ENCODE data around the gene TMED8.
"Not testable (repeated sequence)": the region's sequence is repeated elsewhere in the genome, so short reads cannot be mapped to it uniquely, and the experiment has no call there.

The TMED8 gene

GRCh38 chr14:77320238-77320935 is 56.5 kb downstream of the TMED8 start, which contains the start of gene POMT2:
TSS of gene POMT2 (minus strand) at chr14:77320883. CDS start at chr14:77320681, 202 bp downstream.
- DNase-seq = peak; percentile 89

DNA sequence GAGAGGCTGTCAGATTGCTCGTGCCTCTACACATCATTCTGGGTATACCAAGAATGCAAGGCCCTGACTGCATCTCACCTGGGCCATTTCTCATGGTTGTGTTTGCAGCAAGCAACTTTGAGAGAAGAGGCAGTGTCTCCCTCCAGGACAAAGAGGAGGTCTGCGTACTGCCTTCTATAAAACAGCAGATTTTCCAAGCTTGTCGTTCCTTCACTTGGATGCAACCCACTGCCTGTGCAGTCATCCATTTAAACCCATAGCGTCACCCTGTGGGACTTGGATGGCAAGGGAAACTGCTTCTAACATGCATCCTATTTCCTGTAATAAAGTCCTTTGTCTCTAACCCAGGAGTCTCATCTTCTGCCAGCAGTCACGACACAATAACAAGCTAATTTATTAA is 57.5 kb downstream of the TMED8 start:
- DNase-seq = no peak

GRCh38 chr14:77318756-77319155 is 58.1 kb downstream of the TMED8 start:
- DNase-seq = not testable (repeated sequence)

GRCh38 chr14:77318006-77318553 is 58.8 kb downstream of the TMED8 start:
- DNase-seq = no peak

DNA sequence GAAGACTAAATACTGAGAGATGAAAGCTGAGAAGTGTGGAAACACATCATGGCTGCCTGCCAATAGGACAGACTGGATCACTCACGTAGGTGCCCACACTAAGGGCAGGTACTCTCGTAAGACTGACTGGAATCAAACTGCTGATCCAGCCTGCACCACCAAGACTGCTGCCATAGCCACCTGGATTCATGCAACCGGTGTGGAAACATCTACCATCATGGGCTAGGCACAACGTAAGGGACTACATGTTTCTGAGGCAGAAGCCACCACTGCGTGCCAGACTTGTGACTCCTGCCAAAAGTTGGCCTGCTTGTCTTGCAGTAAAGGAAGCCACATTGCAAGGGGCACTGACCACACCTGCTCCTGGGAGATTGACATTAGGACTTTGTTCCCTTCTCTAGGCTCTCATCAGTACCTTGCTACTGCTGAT is 60.0 kb downstream of the TMED8 start:
- no peak for DNase-seq

GRCh38 chr14:77316195-77316505 is 60.7 kb downstream of the TMED8 start:
- DNase-seq = no peak

DNA sequence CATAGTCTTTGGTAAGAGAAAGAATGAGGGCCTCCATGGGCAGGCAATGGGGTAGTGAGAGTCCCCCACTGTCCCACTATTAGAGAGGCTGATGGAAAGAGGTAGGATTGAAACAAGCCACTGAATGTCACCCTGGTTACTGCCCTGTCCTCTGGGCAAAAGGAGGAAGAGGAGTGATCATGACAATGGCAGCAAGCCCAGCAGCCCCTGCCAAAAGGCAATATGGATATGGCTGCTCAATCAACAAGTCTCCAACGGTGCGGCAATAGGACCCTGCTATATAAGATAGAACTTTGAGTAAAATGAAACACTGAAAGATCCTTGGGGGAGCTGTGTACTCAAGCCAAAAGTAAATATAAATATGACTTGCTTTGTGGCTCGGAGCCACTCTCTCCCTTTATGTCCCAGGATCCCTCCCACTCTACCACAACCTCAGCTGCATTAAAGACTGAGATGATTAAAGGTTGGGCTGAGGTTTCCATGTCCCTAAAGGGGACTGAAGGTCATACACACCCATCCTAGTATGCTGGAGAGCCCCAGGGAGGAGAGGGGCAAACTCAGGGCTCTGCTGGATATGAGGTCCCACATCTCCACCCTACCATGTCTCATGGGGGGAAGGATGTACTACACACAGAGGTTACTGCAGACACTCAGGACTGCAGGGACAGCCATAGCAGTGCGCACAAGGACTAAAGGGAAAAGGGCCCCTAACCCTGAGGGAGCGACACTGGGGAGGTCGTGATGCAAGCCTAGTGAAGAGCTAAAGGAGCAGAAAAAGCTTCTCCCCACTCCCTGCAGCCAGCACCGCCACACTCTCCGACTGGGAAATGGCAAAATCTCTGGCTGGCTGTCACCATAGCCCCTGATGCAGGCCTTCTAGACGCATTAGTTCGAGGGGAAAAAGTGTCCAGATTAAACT is 62.1 kb downstream of the TMED8 start:
- no peak for DNase-seq

- DNase-seq = peak; percentile 29
Measured at GRCh38 chr14:77314043-77314442, 62.9 kb downstream of the TMED8 start.

- no peak for DNase-seq
Measured at GRCh38 chr14:77313371-77313770, 63.5 kb downstream of the TMED8 start.

DNA sequence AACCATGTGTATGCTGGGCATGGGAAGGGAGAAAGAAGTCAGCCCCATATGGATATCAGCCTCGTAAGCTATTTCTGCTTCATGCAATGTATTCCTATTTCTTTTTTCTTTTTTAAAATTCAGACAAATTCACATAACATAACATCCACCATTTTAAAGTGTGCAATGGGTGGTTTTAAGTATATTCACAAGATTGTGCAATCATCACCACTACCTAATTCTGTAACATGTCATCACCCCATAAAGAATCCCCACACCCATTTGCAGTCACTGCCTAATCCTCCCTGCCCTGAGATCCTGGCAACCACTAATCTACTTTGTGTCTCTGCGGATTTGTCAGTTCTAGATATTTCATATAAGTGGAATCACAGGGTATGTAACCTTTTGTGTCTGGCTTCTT is 65.7 kb downstream of the TMED8 start:
- DNase-seq = peak; percentile 92

DNA sequence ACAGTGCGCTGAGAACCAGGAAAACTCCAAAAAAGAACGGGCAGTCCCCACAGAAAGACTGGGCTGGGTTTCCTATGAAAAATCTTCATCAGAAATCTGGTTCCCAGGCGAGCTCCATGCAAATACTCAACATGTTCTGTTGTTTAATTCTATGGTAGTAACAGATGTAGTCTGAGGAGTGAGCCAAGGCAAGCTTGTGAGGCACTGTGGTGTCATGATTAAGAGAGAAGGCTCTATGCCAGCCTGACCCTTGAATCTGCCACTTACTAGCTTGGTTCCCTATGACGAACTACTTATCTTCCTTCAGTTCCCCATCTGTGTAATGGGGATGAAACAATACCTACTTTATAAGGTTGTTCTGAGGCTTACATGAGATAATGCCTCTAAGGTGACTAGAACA is 66.9 kb downstream of the TMED8 start:
- DNase-seq = no peak

DNA sequence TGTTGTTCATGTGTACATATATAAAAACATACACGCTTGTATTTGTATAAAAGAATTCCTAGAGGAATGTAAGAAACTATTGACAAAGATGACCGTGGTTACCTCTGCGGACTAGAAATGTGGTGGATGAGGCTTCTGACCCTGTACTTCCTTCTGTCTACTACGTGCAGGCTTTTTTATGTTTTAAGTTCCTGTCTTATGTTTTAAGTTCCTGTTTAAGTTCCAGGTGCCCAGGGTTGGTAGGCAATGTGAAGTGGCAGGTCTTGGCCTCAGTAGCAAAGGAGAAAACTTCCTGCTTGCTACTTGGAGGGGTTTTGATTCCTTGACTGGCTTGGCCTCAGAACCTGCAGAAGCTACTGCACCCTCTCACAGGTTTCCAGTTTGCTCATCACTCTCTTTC is 67.8 kb downstream of the TMED8 start:
- DNase-seq = peak; percentile 68

DNA sequence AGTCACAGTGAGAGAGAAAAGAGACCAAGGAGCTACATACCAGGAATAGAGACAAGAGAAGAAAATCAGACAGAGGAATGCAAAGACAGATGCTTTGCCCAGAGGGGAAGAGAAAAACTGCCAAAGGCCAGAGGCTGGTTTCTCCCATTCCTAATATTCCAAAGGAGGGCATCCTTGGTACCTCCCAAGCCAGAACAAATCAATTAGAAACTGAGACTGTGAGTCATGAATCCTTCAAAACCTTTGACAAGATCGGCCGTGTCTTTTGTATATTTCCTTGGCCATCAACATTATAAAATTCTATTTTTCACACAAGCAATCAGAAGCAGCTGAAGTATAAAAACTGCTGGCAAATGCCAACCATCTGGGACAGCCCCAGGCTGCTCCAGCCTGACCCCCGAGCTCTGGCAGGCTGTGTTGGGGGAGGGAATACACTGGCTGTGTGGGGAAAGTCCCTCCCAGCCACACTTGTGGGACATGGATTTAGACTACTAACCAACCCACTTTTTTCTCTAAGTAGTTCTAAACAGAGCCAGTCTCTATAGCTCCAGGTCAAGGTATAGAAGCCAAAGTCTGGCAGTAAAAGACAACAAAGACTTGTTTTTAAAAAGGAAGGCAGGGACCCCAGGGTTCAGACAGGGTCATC is 69.9 kb downstream of the TMED8 start:
- no peak for DNase-seq

- no peak for DNase-seq
Measured at GRCh38 chr14:77306416-77306815, 70.5 kb downstream of the TMED8 start.

GRCh38 chr14:77305696-77306095 is 71.2 kb downstream of the TMED8 start:
- no peak for DNase-seq

DNA sequence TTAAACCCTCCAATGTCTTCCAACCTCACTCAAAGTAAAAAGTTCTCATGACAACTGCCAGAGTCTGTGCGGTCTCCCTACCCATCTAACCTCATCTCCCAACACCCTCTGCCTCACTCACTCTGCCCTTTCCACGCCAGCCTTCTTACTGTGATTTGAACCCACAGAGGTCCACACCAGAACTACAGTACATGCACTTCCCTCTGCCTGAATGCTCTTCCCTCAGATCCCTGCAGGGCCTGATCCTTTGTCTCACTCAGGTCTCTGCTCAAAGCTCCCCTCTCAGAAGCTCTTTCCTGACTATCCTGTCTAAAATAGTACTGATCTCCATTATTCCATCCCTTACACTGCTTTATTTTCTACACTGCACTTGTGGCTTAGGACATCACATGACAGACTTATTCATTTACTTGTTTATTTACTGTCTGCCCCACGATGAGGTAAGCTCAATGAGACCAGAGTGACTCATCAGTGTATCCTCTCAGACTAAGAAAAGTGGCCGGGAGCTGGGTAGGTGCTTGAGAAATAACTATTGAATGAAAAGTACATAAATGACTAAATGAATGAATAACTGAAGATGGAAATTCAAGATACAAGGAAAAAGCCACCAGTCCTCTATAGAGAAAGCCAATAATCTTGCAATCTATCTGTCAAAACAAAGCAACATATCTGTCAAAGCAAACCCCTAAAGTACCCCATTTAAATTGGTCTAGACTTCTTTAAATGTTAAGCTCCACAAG is 73.3 kb downstream of the TMED8 start:
- DNase-seq = peak; percentile 70

GRCh38 chr14:77302926-77303325 is 74.0 kb downstream of the TMED8 start:
- peak; percentile 10 for DNase-seq

- DNase-seq = peak; percentile 53
Measured at GRCh38 chr14:77301103-77301502, 75.8 kb downstream of the TMED8 start.

- no peak for DNase-seq
Measured at GRCh38 chr14:77299771-77300170, 77.1 kb downstream of the TMED8 start.

- DNase-seq = no peak
Measured at GRCh38 chr14:77296906-77297305, 80.0 kb downstream of the TMED8 start.

- DNase-seq = no peak
Measured at GRCh38 chr14:77296155-77296554, 80.7 kb downstream of the TMED8 start.

GRCh38 chr14:77290705-77291104 is 86.2 kb downstream of the TMED8 start:
- DNase-seq = no peak

GRCh38 chr14:77286576-77286975 is 90.3 kb downstream of the TMED8 start:
- no peak for DNase-seq

Measured in MV-4-11 (cell line).